ENCODE results near the gene ERCC1.

Gene ERCC1

GRCh38 chr19:45362291-45362690 is 61.4 kb downstream of the ERCC1 start:
- no peak for FAIRE-seq

- no peak for FAIRE-seq
Observed at GRCh38 chr19:45361608-45362007, 62.1 kb downstream of the ERCC1 start.

GRCh38 chr19:45358213-45358792 is 65.4 kb downstream of the ERCC1 start:
- no peak for FAIRE-seq

- no peak for FAIRE-seq
Observed at GRCh38 chr19:45357445-45357783, 66.3 kb downstream of the ERCC1 start.
